GM19238 (cell line): ENCODE results near the gene LRRN2.
"Not testable (repeated sequence)": the region's sequence is repeated elsewhere in the genome, so short reads cannot be mapped to it uniquely, and the experiment has no call there.

Experiments
- DNase-seq: peaks from one replicate; pipeline ENCODE4 v3.0.0; 2011; ENCODE audit warnings: low spot score; ENCODE audit not compliant: insufficient read length

LRRN2 gene

GRCh38 chr1:204692841-204693356 lies 7.4 kb upstream of the LRRN2 start:
- DNase-seq: no peak

DNA sequence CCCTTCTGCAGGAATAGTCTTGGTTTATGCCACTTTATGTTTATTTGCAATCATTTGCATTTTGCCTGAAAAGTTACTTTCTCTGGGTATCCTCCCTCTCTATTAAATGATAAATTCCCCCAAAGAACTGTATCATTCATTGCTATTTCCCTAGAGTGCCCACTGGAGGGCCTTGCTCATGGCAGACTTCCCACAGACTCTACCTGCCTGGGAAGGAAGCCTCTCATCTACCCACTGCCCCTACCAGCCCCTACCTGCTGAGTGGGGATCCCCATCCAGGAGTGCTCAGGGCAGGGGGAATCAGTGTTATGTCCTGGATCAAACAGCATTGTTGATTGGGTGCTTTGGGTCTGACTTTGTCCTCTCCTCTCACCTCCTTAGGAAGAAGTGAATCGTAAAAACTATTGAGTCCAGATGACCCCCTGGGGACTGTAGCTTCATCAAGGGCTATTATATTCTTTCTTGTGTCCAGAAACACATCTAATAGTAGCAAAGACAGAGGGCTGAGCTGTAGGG lies 6.8 kb upstream of the LRRN2 start:
- no peak for DNase-seq

DNA sequence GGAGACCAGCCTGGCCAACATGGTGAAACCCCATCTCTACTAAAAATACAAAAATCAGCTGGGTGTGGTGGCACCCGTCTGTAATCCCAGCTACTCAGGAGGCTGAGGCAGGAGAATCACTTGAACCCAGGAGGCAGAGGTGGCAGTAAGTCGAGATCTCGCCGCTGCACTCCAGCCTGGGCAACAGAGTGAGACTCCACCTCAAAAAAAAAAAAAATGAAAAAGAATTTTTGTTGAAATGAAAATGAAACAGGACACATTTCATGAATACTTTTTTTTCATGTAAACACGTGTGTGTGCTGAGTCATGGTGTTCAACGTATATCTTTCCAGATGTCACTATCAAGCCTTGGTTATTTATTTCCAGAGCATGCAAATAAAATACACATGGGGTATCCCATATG lies 5.8 kb upstream of the LRRN2 start:
- not testable (repeated sequence) for DNase-seq

DNA sequence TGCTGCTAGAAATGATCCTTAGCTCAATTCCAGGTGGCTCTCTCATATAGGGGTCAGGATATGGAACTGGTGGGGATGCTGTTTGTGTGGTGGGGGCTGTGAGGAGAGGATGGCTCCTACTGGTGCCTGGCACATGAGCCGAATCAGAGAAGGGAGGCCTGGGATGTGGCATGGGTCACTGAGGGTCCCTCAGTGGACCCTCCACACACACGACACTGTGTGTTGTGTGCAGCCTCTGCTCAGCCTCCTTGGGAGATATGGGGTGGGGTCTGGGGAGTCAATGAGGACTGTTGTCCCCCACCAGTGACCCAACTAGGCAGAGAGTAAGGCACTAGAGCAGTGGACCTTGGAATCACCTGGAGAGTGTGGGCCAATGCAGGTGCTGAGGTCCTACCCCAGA lies 3.2 kb upstream of the LRRN2 start:
- DNase-seq: no peak

GRCh38 chr1:204688007-204688406 lies 2.5 kb upstream of the LRRN2 start:
- no peak for DNase-seq

GRCh38 chr1:204684571-204685235 lies 835 bp downstream of the LRRN2 start:
- DNase-seq: no peak

GRCh38 chr1:204684206-204684570 lies 1.4 kb downstream of the LRRN2 start:
- no peak for DNase-seq

- no peak for DNase-seq
Observed at GRCh38 chr1:204683284-204684205, 2.0 kb downstream of the LRRN2 start.

DNA sequence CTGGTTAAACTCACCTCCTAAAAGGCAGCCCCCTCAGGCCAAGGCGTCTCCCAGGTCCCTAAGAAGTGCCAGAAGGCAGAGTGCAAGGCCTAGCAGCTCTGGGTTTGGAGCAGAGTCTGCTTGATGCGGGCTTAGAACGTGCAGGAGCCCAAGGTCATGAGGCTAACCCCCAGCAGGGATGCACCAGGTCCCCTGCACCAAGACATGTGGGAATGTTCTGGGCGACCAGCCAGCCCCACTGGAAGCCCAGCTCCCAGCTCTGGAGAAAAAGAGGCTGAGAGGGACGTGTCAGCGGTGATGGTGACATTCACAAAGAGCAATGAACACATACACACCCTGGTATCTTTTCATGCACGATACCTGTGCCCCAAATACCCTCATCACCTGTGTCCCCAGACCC lies 5.1 kb downstream of the LRRN2 start:
- DNase-seq: no peak

GRCh38 chr1:204680051-204680450 lies 5.5 kb downstream of the LRRN2 start:
- DNase-seq: no peak

- DNase-seq: no peak
Observed at GRCh38 chr1:204678721-204679475, 6.6 kb downstream of the LRRN2 start.

DNA sequence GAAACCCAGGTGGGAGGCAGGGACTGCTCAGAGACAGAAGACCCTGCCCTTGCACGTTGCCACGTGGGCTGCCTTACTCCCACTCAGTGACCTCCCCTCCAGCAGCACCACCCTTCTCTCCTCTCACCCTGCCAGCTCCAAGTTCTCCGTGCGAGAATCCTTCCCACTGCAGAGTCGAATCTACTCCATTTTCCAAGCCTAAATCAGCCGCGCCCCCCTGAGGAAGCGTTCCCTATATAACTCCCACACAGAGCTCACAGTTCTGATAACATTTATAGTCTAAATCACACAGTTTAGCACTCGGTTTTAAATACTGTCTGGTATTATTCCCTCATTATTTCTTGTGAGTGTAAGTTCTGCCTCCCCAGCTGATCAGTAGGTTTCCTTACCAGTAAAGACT lies 7.7 kb downstream of the LRRN2 start:
- DNase-seq: no peak

DNA sequence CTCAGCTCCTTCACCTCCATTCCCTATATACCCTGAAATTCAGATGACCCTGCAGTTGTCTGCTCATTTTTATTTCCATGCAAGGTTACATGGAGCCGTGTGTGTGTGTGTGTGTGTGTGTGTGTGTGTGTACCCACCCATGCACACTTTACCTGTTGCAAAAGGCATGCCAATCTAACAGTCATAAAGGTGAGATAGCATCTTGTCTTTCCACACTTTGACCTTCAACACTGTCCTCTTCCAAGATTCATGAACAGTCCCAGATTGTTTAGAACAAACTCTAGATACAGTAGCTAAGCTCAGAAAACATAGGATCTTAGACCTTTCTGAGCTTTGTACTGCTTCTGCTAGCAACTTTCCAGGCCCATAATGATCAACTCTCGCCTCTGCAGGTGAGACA lies 9.5 kb downstream of the LRRN2 start:
- DNase-seq: no peak

DNA sequence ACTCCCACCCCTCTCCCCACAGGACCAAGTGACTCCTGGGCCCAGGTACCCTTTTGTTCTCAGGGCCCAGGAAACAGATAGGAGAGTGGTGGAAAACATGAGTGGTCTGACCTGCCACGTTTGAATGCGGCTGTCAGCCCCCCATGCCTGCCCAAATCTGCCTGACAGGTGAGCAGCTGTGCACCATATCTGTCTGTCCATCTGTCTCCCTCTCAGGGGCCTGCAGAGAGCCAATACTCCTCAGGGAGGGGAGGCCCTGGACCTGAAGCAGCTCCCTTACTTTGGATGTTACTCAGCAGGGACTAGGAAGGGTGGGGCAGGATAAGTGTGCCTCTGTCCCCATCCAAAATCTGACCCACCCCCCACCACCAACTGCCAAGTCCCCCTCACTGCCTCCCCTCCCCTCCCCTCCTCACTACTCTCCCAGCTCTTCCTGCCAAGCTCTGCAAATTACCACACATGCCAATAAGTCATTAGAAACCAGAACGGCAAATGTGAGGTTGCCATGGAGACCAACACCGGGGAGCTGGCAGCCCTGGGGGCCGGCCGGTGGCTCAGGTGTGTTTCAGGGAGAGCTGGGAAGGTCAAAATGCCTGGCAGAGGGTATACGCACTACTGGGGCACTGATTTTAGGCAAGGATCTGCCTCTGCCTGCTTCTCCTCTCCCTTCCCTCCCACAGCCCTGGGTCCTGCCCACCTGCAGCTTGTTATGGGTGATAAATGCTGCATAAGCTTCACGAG lies 11.5 kb downstream of the LRRN2 start:
- DNase-seq: no peak

GRCh38 chr1:204673209-204673608 lies 12.3 kb downstream of the LRRN2 start:
- no peak for DNase-seq

- no peak for DNase-seq
Observed at GRCh38 chr1:204672482-204673121, 12.9 kb downstream of the LRRN2 start.

- DNase-seq: no peak
Observed at GRCh38 chr1:204672069-204672468, 13.5 kb downstream of the LRRN2 start.

DNA sequence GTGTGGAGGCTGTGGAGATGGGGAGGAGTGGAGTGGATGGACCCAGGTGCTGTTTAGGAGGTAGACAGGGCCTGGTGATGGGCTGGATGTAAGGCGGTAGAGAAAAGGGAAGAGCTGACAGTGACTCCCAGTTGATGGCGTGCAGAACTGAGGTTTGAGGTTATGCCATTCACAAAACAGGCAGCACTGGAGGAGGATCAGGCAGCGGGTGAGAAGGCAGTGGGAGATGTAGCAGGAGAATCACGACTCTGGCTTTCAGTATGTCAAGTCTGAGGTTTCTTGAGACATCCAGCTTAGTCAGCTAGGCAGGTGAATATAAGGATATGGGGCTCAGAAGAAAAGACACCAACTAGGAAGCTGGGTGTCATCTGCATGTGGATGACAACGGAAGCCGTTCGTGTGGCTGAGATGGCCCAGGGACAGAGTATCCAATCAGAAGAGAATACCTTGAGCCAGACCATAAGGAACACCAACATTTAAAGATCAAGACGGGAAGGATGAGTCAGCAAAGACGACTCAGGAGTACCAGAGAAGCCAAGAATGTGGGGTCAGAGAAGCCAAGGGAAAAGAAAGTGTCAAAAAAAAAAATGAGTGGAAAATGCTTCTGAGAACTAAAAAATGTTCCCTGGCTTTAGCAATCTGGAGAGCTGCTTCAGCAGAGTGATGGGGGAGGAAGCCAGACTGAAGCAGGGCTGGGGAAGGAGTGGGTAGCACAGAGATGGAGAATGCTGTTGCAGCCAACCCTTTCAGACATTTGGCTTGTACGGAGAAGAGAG lies 15.2 kb downstream of the LRRN2 start:
- no peak for DNase-seq

- DNase-seq: no peak
Observed at GRCh38 chr1:204669579-204669978, 16.0 kb downstream of the LRRN2 start.

GRCh38 chr1:204664384-204664651 lies 21.2 kb downstream of the LRRN2 start:
- DNase-seq: no peak
